Measurements from ENCODE around the gene IFNK.

DNA sequence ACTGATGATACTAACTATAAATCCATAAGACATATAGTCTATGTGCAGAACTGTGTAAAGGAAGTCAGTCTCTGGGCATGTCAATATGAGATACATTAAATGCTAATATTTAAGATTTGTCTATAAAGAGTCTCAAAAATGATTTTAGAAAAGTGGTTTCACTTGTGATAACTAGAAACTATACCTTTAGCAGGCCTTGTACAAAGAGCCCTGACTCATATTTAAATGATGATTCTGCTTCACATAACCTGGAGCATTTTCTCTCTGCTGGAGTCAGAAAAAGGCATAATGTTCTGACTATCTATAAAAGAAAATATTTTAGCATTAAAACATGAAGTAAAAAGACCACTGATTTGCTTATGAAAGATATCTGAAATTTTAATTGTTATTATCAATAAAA is 34.2 kb downstream of the IFNK start:
- TF ChIP-seq, protein P1, sequence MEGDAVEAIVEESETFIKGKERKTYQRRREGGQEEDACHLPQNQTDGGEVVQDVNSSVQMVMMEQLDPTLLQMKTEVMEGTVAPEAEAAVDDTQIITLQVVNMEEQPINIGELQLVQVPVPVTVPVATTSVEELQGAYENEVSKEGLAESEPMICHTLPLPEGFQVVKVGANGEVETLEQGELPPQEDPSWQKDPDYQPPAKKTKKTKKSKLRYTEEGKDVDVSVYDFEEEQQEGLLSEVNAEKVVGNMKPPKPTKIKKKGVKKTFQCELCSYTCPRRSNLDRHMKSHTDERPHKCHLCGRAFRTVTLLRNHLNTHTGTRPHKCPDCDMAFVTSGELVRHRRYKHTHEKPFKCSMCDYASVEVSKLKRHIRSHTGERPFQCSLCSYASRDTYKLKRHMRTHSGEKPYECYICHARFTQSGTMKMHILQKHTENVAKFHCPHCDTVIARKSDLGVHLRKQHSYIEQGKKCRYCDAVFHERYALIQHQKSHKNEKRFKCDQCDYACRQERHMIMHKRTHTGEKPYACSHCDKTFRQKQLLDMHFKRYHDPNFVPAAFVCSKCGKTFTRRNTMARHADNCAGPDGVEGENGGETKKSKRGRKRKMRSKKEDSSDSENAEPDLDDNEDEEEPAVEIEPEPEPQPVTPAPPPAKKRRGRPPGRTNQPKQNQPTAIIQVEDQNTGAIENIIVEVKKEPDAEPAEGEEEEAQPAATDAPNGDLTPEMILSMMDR (IDR thresholded peaks at IDR 0.05) = no peak
- TF ChIP-seq POLR2A (IDR thresholded peaks at IDR 0.05) = no peak

Measured in adrenal gland (tissue), 5 donors.